ENCODE data around the gene SNAP91. TPM values are rescaled to one million over a fixed set of nuclear protein-coding genes. Genes with fewer than 3 reads are reported as not detected.
"Not testable (repeated sequence)": the region's sequence is repeated elsewhere in the genome, so short reads cannot be mapped to it uniquely, and the experiment has no call there.

SNAP91 gene
- total RNA-seq, 3 donors from 2014 or later, result 0.66 to 3.2 TPM; not detected in 1

- no peak for TF ChIP-seq POLR2AphosphoS5 (IDR thresholded peaks at IDR 0.05)
- no peak for TF ChIP-seq CTCF (IDR thresholded peaks at IDR 0.05)
- no peak for TF ChIP-seq POLR2A (IDR thresholded peaks at IDR 0.05)
- Histone ChIP-seq H3K27me3 (no peaks in the 10 kb centered on the region), H3K4me1 (no peaks in the 10 kb centered on the region), H3K27ac (no peak overlapping the region), H3K36me3 (no peaks in the 10 kb centered on the region), H3K9me3 (no peaks in the 10 kb centered on the region), H3K4me3 (no peak overlapping the region)
- no peak for DNase-seq (ENCODE audit: low spot score in 2 of 2)
- intact Hi-C loops (cut with DNase I; ENCODE audit: low total_unique reads), result no loop called here
Measured at GRCh38 chr6:83592770-83593394, 116.0 kb downstream of the SNAP91 start.

- Histone ChIP-seq H3K9me3 (no peaks in the 10 kb centered on the region), H3K4me1 (no peaks in the 10 kb centered on the region), H3K27me3 (no peaks in the 10 kb centered on the region), H3K27ac (no peak overlapping the region), H3K36me3 (no peaks in the 10 kb centered on the region), H3K4me3 (no peak overlapping the region)
- no peak for DNase-seq (ENCODE audit: low spot score in 2 of 2)
- TF ChIP-seq CTCF (IDR thresholded peaks at IDR 0.05) (no peak), POLR2AphosphoS5 (IDR thresholded peaks at IDR 0.05) (no peak), POLR2A (IDR thresholded peaks at IDR 0.05) (no peak)
- intact Hi-C loops (cut with DNase I; ENCODE audit: low total_unique reads), result no loop called here
Measured at GRCh38 chr6:83590416-83590815, 118.5 kb downstream of the SNAP91 start.

- TF ChIP-seq CTCF (IDR thresholded peaks at IDR 0.05) (no peak), POLR2AphosphoS5 (IDR thresholded peaks at IDR 0.05) (no peak), POLR2A (IDR thresholded peaks at IDR 0.05) (no peak)
- Histone ChIP-seq H3K27ac (no peak overlapping the region), H3K4me3 (no peak overlapping the region), H3K4me1 (no peaks in the 10 kb centered on the region), H3K36me3 (no peaks in the 10 kb centered on the region), H3K27me3 (no peaks in the 10 kb centered on the region), H3K9me3 (no peaks in the 10 kb centered on the region)
- intact Hi-C loops (cut with DNase I; ENCODE audit: low total_unique reads), result no loop called here
- DNase-seq (ENCODE audit: low spot score in 2 of 2), result no peak
Measured at GRCh38 chr6:83589076-83589475, 119.8 kb downstream of the SNAP91 start.

- Histone ChIP-seq H3K36me3 (no peaks in the 10 kb centered on the region), H3K27me3 (no peaks in the 10 kb centered on the region), H3K9me3 (no peaks in the 10 kb centered on the region), H3K4me1 (no peaks in the 10 kb centered on the region), H3K27ac (no peak overlapping the region), H3K4me3 (no peak overlapping the region)
- intact Hi-C loops (cut with DNase I; ENCODE audit: low total_unique reads), result loop anchor here (5.0 kb wide), 1 partner anchor 836 kb away; no protein-coding TSS in a partner anchor
- TF ChIP-seq CTCF (IDR thresholded peaks at IDR 0.05) (no peak), POLR2A (IDR thresholded peaks at IDR 0.05) (no peak), POLR2AphosphoS5 (IDR thresholded peaks at IDR 0.05) (no peak)
- no peak for DNase-seq (ENCODE audit: low spot score in 2 of 2)
Measured at GRCh38 chr6:83578057-83578456, 130.8 kb downstream of the SNAP91 start.

- Histone ChIP-seq H3K27me3 (no peaks in the 10 kb centered on the region), H3K27ac (no peak overlapping the region), H3K4me1 (no peaks in the 10 kb centered on the region), H3K4me3 (no peak overlapping the region), H3K36me3 (no peaks in the 10 kb centered on the region), H3K9me3 (no peaks in the 10 kb centered on the region)
- intact Hi-C loops (cut with DNase I; ENCODE audit: low total_unique reads), result loop anchor here (5.0 kb wide), 1 partner anchor 832 kb away; no protein-coding TSS in a partner anchor
- TF ChIP-seq CTCF (IDR thresholded peaks at IDR 0.05) (no peak), POLR2AphosphoS5 (IDR thresholded peaks at IDR 0.05) (no peak), POLR2A (IDR thresholded peaks at IDR 0.05) (no peak)
- DNase-seq (ENCODE audit: low spot score in 2 of 2), result no peak
Measured at GRCh38 chr6:83574783-83575182, 134.1 kb downstream of the SNAP91 start.

GRCh38 chr6:83571663-83572185 is 137.2 kb downstream of the SNAP91 start:
- H3K27me3 ChIP-seq; H3K27ac ChIP-seq; DNase-seq (ENCODE audit: low spot score in 2 of 2); H3K4me1 ChIP-seq; H3K9me3 ChIP-seq; H3K4me3 ChIP-seq; H3K36me3 ChIP-seq; intact Hi-C loops (cut with DNase I; ENCODE audit: low total_unique reads): not testable (repeated sequence)
